Measurements from ENCODE around the gene TMEM132D. TPM values are rescaled to one million over a fixed set of nuclear protein-coding genes. Genes with fewer than 3 reads are reported as not detected.

Gene TMEM132D
- total RNA-seq, 4 donors from 2014 or later: not detected

GRCh38 chr12:129372348-129372747 is 531.5 kb downstream of the TMEM132D start:
- ATAC-seq (ENCODE audit: low FRiP score) (no peak), DNase-seq (ENCODE audit: low spot score) (no peak)
- TF ChIP-seq CTCF (IDR thresholded peaks at IDR 0.05): no peak

- ATAC-seq (ENCODE audit: low FRiP score): no peak
- DNase-seq (ENCODE audit: low spot score): no peak
- no peak for TF ChIP-seq CTCF (IDR thresholded peaks at IDR 0.05)
These were observed 532.6 kb downstream of the TMEM132D start for GRCh38 chr12:129371268-129371667.

GRCh38 chr12:129366656-129367055 is 537.2 kb downstream of the TMEM132D start:
- DNase-seq (ENCODE audit: low spot score): no peak
- ATAC-seq (ENCODE audit: low FRiP score): no peak
- no peak for TF ChIP-seq CTCF (IDR thresholded peaks at IDR 0.05)

- no peak for ATAC-seq (ENCODE audit: low FRiP score)
- no peak for DNase-seq (ENCODE audit: low spot score)
- no peak for TF ChIP-seq CTCF (IDR thresholded peaks at IDR 0.05)
These were observed 540.8 kb downstream of the TMEM132D start for GRCh38 chr12:129363041-129363440.

GRCh38 chr12:129357233-129357632 is 546.6 kb downstream of the TMEM132D start:
- DNase-seq (ENCODE audit: low spot score): no peak
- no peak for ATAC-seq (ENCODE audit: low FRiP score)
- no peak for TF ChIP-seq CTCF (IDR thresholded peaks at IDR 0.05)

GRCh38 chr12:129351481-129351880 is 552.3 kb downstream of the TMEM132D start:
- ATAC-seq (ENCODE audit: low FRiP score): no peak
- TF ChIP-seq CTCF (IDR thresholded peaks at IDR 0.05): no peak
- no peak for DNase-seq (ENCODE audit: low spot score)

- no peak for TF ChIP-seq CTCF (IDR thresholded peaks at IDR 0.05)
- ATAC-seq (ENCODE audit: low FRiP score) (no peak), DNase-seq (ENCODE audit: low spot score) (no peak)
These were observed 564.5 kb downstream of the TMEM132D start for GRCh38 chr12:129339336-129339735.

All from omental fat pad (tissue), 4 donors.